CD4-positive, alpha-beta T cell treated with Interleukin-4 for 1 hour (primary cell): Measurements from ENCODE around the gene TOP3B.

ENCODE experiments used
- DNase-seq, 2 donors: peaks; one replicate each; pipeline ENCODE4 v3.0.0-alpha.2; 2020 to 2022

TOP3B gene, protein sequence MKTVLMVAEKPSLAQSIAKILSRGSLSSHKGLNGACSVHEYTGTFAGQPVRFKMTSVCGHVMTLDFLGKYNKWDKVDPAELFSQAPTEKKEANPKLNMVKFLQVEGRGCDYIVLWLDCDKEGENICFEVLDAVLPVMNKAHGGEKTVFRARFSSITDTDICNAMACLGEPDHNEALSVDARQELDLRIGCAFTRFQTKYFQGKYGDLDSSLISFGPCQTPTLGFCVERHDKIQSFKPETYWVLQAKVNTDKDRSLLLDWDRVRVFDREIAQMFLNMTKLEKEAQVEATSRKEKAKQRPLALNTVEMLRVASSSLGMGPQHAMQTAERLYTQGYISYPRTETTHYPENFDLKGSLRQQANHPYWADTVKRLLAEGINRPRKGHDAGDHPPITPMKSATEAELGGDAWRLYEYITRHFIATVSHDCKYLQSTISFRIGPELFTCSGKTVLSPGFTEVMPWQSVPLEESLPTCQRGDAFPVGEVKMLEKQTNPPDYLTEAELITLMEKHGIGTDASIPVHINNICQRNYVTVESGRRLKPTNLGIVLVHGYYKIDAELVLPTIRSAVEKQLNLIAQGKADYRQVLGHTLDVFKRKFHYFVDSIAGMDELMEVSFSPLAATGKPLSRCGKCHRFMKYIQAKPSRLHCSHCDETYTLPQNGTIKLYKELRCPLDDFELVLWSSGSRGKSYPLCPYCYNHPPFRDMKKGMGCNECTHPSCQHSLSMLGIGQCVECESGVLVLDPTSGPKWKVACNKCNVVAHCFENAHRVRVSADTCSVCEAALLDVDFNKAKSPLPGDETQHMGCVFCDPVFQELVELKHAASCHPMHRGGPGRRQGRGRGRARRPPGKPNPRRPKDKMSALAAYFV

DNA sequence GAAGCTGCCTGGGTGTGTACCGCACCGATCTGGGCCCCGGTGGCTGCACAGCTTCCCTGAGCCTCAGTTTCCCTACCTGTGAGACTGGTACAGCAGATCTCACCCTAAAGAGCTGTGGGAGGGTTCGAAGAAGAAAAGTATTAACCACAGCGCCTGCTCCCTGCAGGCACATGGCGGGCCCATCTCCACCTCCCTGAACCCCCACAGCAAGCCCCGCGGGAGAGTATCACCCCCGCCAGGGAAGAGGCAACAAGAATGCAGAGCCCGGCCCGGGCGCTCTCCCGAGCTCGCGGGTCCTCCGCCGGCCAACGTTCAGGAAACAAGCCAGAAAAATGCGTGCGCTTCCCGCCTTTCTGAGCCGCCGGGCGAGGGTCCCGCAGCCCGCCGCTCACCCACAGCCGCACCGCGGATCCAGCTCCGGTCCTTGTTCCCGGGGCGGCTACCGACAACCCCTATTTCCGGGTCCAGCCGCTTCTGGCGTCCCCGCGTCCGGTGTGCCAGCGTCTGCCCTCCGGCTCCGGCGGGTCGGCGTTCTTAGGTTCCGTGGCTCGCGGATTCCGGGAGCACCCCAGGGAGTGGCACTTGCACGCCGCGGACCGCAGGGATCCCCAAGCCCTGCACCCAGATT, at the start of gene TOP3B:
TSS of gene TOP3B (minus strand) at position 450 of the 628 bp plus-strand sequence. CDS start 7,078 bp downstream, outside the sequence.
- peak; percentile 75 to 82 for DNase-seq

DNA sequence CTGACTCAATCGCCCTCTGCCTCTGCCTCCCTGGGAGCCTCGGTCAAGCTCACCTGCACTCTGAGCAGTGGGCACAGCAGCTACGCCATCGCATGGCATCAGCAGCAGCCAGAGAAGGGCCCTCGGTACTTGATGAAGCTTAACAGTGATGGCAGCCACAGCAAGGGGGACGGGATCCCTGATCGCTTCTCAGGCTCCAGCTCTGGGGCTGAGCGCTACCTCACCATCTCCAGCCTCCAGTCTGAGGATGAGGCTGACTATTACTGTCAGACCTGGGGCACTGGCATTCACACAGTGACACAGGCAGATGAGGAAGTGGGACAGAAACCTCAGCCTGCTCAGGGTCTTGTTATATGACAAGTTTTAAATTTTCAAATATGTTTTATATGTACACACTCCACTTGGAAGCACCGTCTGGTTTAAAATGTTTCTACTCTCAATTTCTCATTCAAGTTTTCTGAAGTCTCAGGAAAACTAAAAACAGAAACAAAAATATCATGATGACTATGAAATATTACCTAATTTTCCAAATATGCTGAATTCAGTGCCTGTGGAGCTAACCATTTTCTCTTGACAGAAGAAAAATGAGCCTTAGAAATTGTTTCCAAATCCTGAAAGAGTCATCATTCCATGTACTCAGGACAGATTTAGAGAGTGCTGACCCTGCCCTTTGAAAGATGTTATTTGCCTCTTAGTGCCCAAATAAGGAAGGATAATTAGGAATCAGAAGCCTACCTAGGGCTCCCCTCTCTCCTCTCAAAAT, 48.8 kb upstream of the TOP3B start:
- no peak for DNase-seq

DNA sequence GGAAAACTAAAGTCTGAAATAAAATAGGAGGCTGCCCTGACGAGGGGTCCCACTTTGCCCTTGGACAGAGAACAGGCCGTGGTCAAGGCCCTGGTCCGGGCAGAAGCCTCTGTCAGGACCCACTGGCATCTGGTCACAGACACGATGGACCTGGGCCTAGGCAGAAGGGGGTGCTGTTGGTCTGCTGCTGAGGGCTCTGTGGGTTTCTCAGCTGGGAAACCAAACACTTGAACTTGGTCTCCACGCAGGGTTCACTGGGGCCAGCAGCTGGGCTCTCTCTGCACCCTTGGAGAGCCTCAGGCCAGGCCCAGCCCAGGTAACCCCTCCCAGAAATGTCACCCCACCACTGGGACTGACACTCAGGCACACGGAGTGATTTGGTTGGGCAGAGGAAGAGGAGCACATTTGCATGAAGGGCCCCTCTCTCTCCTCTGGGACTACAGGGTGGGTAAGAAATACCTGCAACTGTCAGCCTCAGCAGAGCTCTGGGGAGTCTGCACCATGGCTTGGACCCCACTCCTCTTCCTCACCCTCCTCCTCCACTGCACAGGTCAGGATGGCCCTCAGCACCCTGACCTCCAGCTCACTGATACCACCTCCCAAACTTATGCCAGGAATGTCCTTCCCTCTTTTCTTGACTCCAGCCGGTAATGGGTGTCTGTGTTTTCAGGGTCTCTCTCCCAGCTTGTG, 48.1 kb upstream of the TOP3B start:
- DNase-seq, result peak in 1 of 2 donors; percentile 52

DNA sequence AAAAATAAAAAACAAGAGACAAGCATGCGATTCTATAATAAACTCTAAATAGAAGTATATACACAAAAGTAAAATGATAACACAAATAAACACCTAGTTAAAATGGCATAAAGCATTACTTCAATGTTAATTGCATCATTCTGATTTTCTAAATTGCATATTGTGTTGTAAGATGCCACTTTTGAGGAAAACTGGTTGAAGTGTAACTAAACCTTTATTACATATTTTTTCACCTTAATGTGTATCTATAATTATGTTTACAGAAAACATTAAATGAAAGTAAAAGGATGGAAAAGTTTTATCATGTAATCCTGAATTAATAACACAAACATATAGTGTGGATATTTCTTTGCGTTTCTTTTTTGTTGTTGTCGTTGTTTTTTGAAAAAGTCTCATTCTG, 45.4 kb upstream of the TOP3B start:
- DNase-seq, result no peak

DNA sequence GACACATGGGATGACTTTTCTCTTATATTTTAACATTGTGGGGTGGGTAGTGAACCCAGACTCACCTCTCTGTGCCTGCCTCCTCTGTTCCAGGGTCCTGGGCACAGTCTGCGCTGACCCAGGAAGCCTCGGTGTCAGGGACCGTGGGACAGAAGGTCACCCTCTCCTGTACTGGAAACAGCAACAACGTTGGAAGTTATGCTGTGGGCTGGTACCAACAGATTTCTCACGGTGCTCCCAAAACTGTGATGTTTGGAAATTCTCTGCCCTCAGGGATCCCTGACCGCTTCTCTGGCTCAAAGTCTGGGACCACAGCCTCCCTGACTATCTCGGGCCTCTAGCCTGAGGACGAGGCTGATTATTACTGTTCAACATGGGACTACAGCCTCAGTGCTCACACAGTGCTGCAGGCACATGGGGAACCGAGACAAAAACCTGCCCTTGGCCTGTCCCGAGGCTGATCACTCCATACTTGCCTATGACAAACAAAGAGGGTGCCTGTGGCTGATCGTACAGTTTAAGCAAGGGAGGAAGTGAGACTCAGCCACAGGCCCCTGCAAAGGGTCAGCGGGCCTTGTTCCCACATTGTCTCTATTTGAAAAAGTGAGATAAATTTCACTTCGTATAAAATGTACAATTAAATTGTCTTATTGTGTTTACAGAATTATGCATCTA, 43.7 kb upstream of the TOP3B start:
- DNase-seq, result no peak

DNA sequence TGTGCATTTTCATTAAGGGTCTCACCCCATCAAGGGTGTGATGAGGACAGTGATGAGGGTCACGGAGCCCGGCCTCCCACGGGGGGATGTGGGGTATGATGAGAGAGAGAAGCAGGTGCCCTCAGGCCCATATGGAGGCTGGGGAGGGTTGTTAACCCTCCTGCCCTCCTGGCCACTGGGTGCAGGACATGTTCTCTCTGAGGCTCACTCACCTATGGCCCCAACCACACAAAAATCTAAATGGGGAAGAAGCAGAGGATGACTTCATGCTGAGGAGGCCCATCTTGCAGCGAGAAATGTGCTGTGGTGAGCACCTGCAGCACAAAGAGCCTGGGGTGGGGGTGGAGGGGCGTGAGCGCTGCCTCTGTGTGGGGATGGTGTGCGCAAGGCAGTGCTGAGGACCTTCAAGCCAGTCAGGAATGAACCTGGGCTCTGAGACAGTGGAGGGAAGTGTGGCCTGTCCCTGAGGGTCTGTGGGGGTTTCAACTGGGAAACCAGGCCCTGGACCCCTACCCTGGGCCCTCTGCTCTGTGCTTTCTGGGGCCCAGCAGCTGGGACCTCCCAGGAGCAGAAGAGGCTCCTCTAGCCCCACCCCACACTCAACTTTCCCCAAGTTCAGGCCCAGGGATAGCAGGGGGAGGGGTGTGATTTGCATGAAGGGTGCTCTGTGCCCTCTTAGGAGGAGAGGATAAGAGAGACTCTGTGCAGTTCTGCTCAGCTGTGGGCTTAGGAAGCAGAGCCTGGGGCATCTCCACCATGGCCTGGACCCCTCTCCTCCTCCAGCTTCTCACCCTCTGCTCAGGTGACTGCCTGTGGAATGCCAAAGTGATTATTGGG, 43.0 kb upstream of the TOP3B start:
- DNase-seq, result peak in 1 of 2 donors; percentile 16

DNA sequence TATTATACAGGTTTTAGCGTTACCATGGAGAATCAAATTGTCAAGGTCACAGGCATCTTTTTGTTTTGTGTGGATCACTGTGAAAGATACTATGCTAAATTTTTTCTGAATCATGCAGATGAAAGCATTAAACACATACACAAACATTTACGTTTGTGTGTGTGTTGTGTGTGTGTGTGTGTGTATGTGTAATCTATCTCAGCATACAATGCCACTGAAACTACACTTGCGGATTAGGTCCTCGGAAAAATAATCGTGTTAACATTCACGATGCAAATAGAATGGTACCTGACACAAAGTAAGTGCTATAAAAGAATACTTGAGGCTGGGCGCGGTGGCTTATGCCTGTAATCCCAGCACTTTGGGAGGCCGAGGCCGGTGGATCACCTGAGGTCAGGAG, 41.9 kb upstream of the TOP3B start:
- no peak for DNase-seq

DNA sequence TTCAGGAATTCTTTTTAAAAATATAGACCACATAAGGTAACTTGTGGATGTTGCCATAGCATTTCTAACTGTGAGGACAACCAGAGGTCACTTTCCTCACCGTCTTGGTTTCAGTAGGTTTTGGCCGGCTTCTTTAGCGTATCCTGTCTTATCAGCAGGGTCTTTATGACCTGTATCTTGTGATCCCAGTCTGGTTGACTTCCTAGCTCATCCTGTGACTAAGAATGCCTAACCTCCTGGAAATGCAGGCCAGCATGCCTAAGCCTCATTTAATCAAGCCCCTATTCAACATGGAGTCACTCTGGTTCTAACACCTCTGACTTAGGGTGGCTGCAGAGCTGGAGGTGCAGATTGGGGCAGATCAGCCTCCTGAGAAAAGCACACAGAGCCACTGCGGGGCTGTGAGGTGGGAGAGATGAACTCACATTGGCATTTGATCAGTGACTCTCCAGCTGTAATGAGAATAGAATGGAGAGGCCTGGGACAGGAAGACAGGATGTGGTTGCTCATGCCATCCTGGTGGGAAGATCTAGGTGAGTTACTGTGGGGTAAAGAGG, 41.1 kb upstream of the TOP3B start:
- no peak for DNase-seq

DNA sequence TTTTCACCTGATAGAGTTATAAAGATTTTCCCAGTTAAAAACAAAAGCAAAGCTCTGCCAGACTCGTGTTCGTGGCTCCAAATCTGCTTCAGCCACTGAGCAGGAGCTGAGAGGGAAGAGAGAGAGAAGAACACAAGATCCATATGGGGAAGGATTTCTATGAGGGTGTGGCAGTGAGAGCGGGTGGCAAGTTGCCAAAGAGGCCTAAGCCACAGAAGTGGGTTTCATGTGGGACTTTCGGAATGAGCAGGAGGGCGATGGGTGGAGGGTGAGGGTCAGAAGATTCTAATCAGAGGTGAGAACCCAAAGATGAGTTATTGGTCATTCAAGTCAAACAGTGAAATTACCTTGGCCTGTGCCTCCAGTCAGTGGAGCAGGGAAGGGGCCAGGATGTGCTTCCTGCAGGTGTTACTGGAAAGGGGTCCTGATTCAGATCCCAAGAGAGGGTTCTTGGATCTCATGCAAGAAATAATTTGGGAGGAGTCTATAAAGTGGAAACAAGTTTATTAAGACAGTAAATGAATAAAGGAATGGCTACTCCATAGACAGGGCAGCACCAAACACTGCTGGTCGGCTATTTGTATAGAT, 40.5 kb upstream of the TOP3B start:
- DNase-seq, result no peak

DNA sequence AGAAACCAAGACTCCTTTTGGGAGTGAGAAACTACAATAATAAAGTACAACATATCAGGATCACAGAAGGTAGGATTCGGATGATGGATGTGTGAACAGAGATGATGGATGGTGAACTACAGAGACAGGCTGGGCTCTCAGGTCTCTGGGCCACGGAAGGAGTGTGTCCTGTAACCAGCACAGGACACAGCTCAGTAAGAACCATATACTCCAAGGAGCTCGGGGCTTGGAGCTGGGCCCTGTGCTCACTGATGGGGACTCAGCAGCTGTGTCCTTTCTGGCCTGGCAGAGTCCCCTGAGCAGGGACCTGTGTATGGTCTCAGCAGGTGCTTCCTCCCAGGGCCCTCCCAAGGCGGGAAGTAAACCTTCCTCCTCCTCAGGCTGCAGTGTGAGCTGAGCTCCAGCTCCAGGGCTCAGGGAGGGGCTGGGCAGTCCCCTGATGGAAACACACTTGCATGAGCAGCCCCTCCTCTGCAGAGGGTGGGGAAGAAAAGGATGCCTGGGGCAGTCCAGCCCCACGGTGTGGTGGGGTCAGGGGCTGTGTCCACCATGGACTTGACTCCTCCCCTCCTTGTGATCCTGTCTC, 39.8 kb upstream of the TOP3B start:
- no peak for DNase-seq

DNA sequence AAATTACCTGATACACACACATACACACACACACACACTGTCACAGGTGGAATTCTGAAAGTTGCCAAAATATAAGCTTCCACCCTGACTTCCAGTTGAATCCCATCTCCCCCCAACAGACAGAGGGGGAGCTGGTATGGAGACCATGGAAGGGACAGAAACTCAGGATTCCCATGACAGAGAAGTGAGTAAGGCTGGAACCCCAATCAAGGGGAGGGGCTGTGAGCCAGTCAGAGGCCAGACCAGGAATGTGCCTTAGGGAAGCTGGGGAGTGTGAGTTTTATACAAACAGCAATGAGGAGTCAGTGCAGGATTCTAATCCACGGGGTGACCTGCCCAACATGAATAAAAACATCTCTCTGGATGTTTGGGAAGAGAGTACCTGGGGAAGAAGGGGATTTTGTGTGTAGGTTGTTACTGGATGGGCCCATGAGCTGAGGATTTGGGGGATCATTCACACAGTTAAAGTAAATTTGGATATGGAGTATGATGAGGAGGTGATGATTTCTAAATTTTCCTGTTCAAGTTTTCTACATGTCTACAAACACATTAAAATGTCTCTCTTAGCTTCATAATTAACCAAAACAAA, 38.7 kb upstream of the TOP3B start:
- DNase-seq, result no peak

DNA sequence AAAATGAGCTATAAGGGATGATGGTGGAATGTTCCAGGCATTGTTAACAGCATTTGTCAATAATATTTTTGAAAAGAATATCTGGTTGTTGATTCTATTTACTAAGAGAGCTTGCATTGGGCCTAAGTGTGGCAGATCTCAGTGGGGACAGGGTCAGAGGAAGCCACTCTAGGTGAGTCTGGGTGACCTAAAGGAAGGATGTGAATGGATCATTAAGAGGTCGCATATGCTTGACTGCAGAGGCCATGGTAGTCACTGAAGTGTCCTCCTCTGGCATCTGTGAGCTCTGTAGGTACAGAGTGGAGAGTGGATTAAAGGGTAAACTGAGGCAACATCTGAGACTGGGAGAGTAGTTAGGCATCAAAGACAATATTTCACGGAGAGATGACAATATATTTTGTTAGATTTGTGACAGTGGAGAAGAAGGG, 37.9 kb upstream of the TOP3B start:
- DNase-seq, result no peak

DNA sequence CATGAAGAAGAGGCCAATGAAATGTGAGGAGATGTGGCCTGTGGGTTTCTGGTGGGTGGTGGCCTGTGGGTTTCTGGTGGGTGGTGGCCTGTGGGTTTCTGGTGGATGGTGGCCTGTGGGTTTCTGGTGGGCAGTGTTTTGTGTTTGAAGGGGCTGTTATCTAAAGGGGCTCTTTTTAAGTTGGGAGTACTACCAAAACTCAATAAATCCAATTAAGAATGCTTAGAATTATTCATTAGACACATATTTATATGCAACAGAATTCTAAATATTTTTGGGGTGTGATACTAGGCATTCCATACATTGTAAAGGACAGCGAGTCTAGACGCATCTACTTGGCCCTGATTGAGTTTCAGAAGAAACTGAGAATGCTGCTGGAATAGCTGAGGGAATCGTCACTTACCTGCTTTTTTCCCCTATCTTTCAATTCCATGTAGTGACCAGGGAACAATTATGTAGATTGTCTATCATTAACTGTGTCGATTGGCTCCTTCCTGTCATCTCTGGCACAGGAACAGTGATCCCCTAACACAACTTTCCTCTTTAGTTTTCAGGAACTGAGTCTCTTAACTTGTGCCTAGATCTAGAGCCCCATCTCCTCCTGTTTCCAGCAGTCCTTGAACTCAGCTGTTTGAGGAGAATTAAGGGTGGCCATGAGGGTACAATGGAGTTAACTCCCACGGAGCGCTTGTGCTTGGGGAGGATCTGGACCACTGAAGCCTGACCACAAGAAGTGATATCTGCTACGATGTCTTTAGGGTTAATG, 37.3 kb upstream of the TOP3B start:
- no peak for DNase-seq

DNA sequence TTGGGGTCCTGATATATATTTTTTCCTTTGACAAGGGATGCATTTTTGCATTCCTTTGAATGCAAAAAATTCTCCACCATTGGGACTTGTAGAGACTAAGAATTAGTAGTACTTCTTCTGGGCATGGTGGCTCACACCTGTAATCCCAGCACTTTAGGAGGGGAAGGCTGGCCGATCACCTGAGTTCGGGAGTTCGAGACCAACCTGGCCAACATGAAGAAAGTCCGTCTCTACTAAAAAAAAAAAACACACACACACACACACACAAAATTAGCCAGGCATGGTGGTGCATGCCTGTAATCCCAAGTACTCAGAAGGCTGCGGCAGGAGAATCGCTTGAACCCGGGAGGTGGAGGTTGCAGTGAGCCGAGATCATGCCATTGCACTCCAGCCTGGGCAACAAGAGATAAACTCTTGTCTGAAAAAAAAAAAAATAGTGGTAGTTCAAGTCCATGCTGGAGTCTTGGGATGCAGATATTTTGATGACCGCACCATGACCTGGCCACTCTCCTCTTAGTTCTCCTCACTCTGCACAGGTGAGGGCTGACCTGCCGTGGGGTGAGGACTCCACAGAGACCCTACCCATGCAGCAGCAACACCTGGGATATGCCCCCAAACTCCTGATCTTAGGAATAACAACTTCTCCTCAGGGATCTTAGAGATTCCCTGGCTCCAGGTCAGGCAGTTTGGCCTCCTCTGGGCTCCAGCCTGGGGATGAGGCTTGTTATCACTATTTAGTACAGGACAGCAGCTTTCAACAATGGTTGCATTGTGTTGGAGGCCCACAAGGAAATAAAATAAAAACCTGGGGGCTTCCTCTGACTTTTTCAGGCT, 36.5 kb upstream of the TOP3B start:
- no peak for DNase-seq

DNA sequence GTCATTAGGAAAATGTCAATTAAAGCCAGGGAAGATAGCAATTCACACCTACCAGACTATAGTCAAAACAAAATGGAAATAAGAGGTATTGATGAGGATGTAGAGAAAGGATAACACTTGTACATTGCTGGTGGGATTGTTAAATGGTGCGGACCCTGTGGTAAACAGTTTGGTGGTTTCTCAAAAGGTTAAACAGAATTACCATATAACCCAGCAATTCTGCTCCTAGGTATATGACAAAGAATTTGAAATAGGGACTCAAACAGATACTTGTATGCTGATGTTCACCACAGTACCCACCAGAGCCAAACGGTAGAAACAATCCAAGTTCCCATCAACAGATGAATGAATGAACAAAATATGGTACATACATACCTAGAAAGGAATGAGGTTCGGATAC, 33.0 kb upstream of the TOP3B start:
- DNase-seq, result no peak

DNA sequence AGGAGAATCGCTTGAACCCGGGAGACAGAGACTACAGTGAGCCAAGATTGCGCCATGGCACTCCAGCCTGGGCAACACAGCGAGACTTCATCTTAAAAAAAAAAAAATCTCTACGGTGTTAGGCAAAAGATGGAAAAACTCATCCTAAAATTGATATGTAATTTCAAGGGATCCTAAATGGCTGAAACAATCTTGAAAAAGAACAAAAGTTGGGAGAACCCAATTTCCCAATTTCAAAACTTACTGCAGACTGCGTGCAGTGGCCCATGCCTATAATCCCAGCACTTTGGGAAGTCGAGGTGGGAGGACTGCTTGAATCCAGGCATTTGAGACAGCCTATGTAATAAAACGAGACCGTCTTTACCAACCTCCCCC, 31.7 kb upstream of the TOP3B start:
- no peak for DNase-seq

DNA sequence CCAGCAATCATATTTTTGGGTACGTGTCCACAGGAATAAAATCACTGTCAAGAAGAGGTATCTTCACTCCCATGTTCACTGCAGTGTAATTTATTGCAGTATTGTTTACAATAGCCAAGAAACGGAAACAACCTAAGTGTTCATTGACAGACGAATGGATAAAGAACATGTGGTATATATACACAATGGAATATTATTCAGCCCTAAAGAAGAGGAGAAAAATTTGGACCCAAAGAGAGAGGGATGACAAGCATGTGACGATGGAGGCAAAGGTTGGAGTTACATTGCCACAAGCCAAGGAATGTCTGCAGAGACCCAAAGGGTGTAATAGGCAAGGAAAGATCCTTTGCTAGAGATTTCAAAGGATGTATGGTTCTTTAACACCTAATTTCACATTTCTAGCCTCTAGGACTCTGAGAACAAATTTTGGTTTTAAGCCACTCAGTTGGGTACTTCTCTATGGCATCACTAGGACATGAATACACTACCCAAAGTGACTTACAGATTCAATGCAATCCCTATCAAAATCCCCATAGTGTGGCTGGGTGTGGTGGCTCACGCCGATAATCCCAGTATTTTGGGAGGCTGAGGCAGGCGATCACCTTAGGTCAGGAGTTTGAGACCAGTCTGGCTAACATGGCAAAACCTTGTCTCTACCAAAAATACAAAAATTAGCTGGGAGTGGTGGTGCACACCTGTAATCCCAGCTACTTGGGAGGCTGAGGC, 31.1 kb upstream of the TOP3B start:
- no peak for DNase-seq
